Measurements from ENCODE around the gene ZBTB25. TPM values are rescaled to one million over a fixed set of nuclear protein-coding genes. Genes with fewer than 3 reads are reported as not detected.

ZBTB25 gene
- total and polyA plus RNA-seq, 10 of the 15 experiments (the other 5 are each of a cell fraction or from before 2014, with no cell fraction given), result 4.1 to 33.9 (median 9.7) TPM

- TF ChIP-seq MEF2A (IDR thresholded peaks at IDR 0.05; ENCODE audit: insufficient read depth, low read depth, low read length), result 0 out of 2 replicates have a peak, but pooled peaks have one; percentile 4
- no peak for TF ChIP-seq NFYB (IDR thresholded peaks at IDR 0.05; ENCODE audit: insufficient read depth, low read depth, low read length)
- TF ChIP-seq NBN (IDR thresholded peaks at IDR 0.05), result peak; percentile 76; the same call in 1 of the 2 replicates
- TF ChIP-seq POLR2A (IDR thresholded peaks at IDR 0.05; ENCODE audit: low read depth, low read length), result peak; percentile 67
- 0 out of 4 replicates have a peak, but pooled peaks of 1 of the 2 experiments have one; percentile 52 for TF ChIP-seq IKZF2 (IDR thresholded peaks at IDR 0.05)
- peak; percentile 13; the same call in 1 of the 2 replicates for TF ChIP-seq DPF2 (IDR thresholded peaks at IDR 0.05)
Measured at GRCh38 chr14:64504310-64504896, 765 bp upstream of the ZBTB25 start, which contains the start of gene ZBTB1 (continued).

- RAD21 ChIA-PET (ENCODE audit: unreplicated experiment), result interaction anchor here (0.6 to 2.9 kb wide), 11 partner anchors 8 to 160 kb away, joined by 3 to 12 read pairs (median 7); partner anchors contain the start of gene MTHFD1
- ATAC-seq (no peak), FAIRE-seq (no peak), DNase-seq (ENCODE audit: low read depth, low spot score) (no peak)
- H3K79me2 ChIP-seq (ENCODE audit: control insufficient read depth, insufficient read depth, low read length), result peaks cover 93% of the 10 kb centered on the region
- H4K20me1 ChIP-seq (ENCODE audit: control insufficient read depth, insufficient read depth), result no peaks in the 10 kb centered on the region
- under 1% methylated on average over 29 of the region's 29 CpGs for WGBS (ENCODE audit: insufficient coverage, insufficient replicate concordance, low lambda C conversion rate, missing lambda C conversion rate)
- peak overlapping the region; percentile 70 for H3K4me2 ChIP-seq (ENCODE audit: control insufficient read depth, insufficient read depth)
- H3K9me3 ChIP-seq (replicated peaks; ENCODE audit: control insufficient read depth, insufficient read depth, low read length), result no peaks in the 10 kb centered on the region
- in situ Hi-C loops (cut with MboI), result no loop called here
- H2AFZ ChIP-seq (ENCODE audit: control insufficient read depth, low read depth, low read length), result peak overlapping the region; percentile 53
- POLR2A ChIA-PET, result interaction anchor here (0.6 to 3.1 kb wide), 11 partner anchors 7 to 1105 kb away, joined by 3 to 19 read pairs (median 4); partner anchors contain the start of gene MTHFD1
- peak overlapping the region; percentile 76 for H3K4me3 ChIP-seq
- peaks cover 5% of the 10 kb centered on the region; the same call in 1 of the 2 replicates for H3K4me1 ChIP-seq (ENCODE audit: control insufficient read depth, insufficient read depth, low read length)
- H3K27ac ChIP-seq (ENCODE audit: control insufficient read depth, insufficient read depth), result peak overlapping the region; percentile 98
- no peaks in the 10 kb centered on the region for H3K27me3 ChIP-seq (replicated peaks in 1 of 2; ENCODE audit: control insufficient read depth in 2 of 2, insufficient read depth in 2 of 2, low read length in 1 of 2)
- intact Hi-C loops (cut with micrococcal nuclease; ENCODE audit: unreplicated experiment), result loop anchor here (2.0 kb wide), 1 partner anchor 24 kb away; no protein-coding TSS in a partner anchor
- peak overlapping the region; percentile 97 for H3K9ac ChIP-seq (ENCODE audit: control insufficient read depth, insufficient read depth, low read length)
- BruUV-seq (replicated peaks), result TSS peak; percentile 60
- CTCF ChIA-PET, result interaction anchor here (0.7 to 3.5 kb wide), 12 partner anchors 8 to 170 kb away, joined by 3 to 37 read pairs (median 4); partner anchors contain the start of gene HSPA2
- H3K36me3 ChIP-seq (ENCODE audit: control insufficient read depth in 2 of 2, insufficient read depth in 2 of 2, low read length in 1 of 2), result no peaks in the 10 kb centered on the region
- SMC1A ChIA-PET (ENCODE audit: uncharacterized antibody, unreplicated experiment), result interaction anchor here (0.6 to 3.6 kb wide), 14 partner anchors 8 to 165 kb away, joined by 3 to 29 read pairs (median 6); partner anchors contain the start of gene AKAP5
- TF ChIP-seq MYB (IDR thresholded peaks at IDR 0.05; ENCODE audit: borderline replicate concordance, low read depth, low read length) (no peak), PBX3 (IDR thresholded peaks at IDR 0.05; ENCODE audit: insufficient replicate concordance, low read depth, low read length) (no peak), SIX5 (IDR thresholded peaks at IDR 0.05; ENCODE audit: low read depth, low read length, severe bottlenecking) (no peak), RCOR1 (conservative IDR thresholded peaks at IDR 0.05; ENCODE audit: low read depth, low read length) (no peak), MYC (IDR thresholded peaks at IDR 0.05; ENCODE audit: insufficient read depth, insufficient read length, insufficient replicate concordance, low read length, severe bottlenecking) (no peak), HSF1 (IDR thresholded peaks at IDR 0.05; ENCODE audit: low read depth, low read length) (no peak), MEF2B (IDR thresholded peaks at IDR 0.05; ENCODE audit: partially characterized antibody, poor library complexity, severe bottlenecking) (no peak), MLLT1 (IDR thresholded peaks at IDR 0.05) (peak; percentile 69), IRF5 (IDR thresholded peaks at IDR 0.05; ENCODE audit: borderline replicate concordance) (no peak)
Measured at GRCh38 chr14:64502887-64503433, 678 bp downstream of the ZBTB25 start.

Data from GM12878 (cell line).